Suppressor macrophage treated with lipopolysaccharide for 1 hour (primary cell): ENCODE data around the gene TMEM131.
A peak's percentile ranks its signal among the peaks of the same experiment; 100 is the strongest.
"Not testable (repeated sequence)": the region's sequence is repeated elsewhere in the genome, so short reads cannot be mapped to it uniquely, and the experiment has no call there.

ENCODE experiments used
- DNase-seq, 3 donors: peaks; one replicate each; pipeline ENCODE4 v3.0.0-alpha.2; 2020 to 2022

The TMEM131 gene

GRCh38 chr2:97995734-97996624, at the start of gene TMEM131:
Gene TMEM131, minus strand, starts transcription at chr2:97995948. Its CDS starts 286 bp downstream, at chr2:97995662.
- peak; percentile 97 to 99 (median 98) for DNase-seq

- not testable (repeated sequence) for DNase-seq
Measured at GRCh38 chr2:98044730-98045129, 49.0 kb upstream of the TMEM131 start.

GRCh38 chr2:98043101-98043500, 47.4 kb upstream of the TMEM131 start:
- no peak for DNase-seq

GRCh38 chr2:98040331-98040939, 44.7 kb upstream of the TMEM131 start:
- DNase-seq = no peak

GRCh38 chr2:98039085-98039756, 43.5 kb upstream of the TMEM131 start:
- peak; percentile 78 to 81 (median 80) for DNase-seq

GRCh38 chr2:98037666-98038336, 42.1 kb upstream of the TMEM131 start:
- DNase-seq = no peak

GRCh38 chr2:98037206-98037605, 41.5 kb upstream of the TMEM131 start:
- DNase-seq = no peak

- DNase-seq = no peak
Measured at GRCh38 chr2:98036349-98037000, 40.7 kb upstream of the TMEM131 start.

- no peak for DNase-seq
Measured at GRCh38 chr2:98034745-98035144, 39.0 kb upstream of the TMEM131 start.

- DNase-seq = no peak
Measured at GRCh38 chr2:98032086-98032485, 36.3 kb upstream of the TMEM131 start.

- peak in 1 of 3 donors; percentile 57 for DNase-seq
Measured at GRCh38 chr2:98029718-98030222, 34.0 kb upstream of the TMEM131 start.

GRCh38 chr2:98028931-98029717, 33.4 kb upstream of the TMEM131 start:
- DNase-seq = no peak

GRCh38 chr2:98028101-98028561, 32.4 kb upstream of the TMEM131 start:
- no peak for DNase-seq

GRCh38 chr2:98027538-98027937, 31.8 kb upstream of the TMEM131 start:
- DNase-seq = no peak

- DNase-seq = peak; percentile 84 to 94 (median 87)
Measured at GRCh38 chr2:98026927-98027522, 31.3 kb upstream of the TMEM131 start.

GRCh38 chr2:98026292-98026691, 30.5 kb upstream of the TMEM131 start:
- DNase-seq = peak in 1 of 3 donors; percentile 47

- DNase-seq = no peak
Measured at GRCh38 chr2:98025481-98026037, 29.8 kb upstream of the TMEM131 start.

- DNase-seq = peak in 2 of 3 donors; percentile 45 to 57
Measured at GRCh38 chr2:98022067-98022466, 26.3 kb upstream of the TMEM131 start.

GRCh38 chr2:98020992-98021713, 25.4 kb upstream of the TMEM131 start:
- DNase-seq = no peak

- DNase-seq = no peak
Measured at GRCh38 chr2:98020516-98020915, 24.8 kb upstream of the TMEM131 start.
